Measurements from ENCODE around the gene GPR62.
A peak's percentile ranks its signal among the peaks of the same experiment; 100 is the strongest.

Gene GPR62

GRCh38 chr3:51962854-51963530 is 7.8 kb downstream of the GPR62 start:
- TF ChIP-seq, protein P1, sequence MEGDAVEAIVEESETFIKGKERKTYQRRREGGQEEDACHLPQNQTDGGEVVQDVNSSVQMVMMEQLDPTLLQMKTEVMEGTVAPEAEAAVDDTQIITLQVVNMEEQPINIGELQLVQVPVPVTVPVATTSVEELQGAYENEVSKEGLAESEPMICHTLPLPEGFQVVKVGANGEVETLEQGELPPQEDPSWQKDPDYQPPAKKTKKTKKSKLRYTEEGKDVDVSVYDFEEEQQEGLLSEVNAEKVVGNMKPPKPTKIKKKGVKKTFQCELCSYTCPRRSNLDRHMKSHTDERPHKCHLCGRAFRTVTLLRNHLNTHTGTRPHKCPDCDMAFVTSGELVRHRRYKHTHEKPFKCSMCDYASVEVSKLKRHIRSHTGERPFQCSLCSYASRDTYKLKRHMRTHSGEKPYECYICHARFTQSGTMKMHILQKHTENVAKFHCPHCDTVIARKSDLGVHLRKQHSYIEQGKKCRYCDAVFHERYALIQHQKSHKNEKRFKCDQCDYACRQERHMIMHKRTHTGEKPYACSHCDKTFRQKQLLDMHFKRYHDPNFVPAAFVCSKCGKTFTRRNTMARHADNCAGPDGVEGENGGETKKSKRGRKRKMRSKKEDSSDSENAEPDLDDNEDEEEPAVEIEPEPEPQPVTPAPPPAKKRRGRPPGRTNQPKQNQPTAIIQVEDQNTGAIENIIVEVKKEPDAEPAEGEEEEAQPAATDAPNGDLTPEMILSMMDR (IDR thresholded peaks at IDR 0.05; ENCODE audit: borderline replicate concordance, insufficient read depth, low read depth, low read length): no peak

DNA sequence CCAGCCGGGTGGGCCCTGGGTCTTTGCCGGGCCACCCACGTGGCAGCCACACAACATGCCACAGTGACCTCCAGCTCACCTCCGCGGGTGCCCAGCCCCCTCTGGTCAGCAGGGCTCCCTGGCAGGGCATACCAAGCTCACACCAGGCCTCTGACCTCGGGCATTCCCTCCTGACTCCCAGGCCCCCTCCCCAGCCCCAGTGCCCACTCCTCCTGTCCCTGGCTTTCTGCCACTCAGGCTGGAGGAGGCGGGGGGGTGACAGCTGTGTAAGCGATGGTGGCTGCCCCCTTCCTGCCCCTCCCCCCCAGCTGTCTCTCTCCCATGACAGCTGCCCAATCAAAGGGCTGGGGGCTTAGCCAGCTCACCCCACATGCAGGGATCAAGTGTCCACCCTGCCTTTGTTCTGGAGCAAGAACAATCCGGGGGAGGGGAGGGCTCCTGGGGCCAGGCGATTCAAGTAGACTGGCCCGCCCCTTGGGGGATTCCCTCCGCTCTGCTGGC is 8.8 kb downstream of the GPR62 start:
- no peak overlapping the region for H3K4me3 ChIP-seq (ENCODE audit: low read depth, low read length)
- TF ChIP-seq, protein P1 (IDR thresholded peaks at IDR 0.05; ENCODE audit: borderline replicate concordance, insufficient read depth, low read depth, low read length): no peak

More at GRCh38 chr3:51962854-51963530, 7.8 kb downstream of the GPR62 start:
- no peak overlapping the region for H3K4me3 ChIP-seq (ENCODE audit: low read depth, low read length)

- no peak overlapping the region for H3K4me3 ChIP-seq (ENCODE audit: low read depth, low read length)
- TF ChIP-seq, protein P1 (IDR thresholded peaks at IDR 0.05; ENCODE audit: borderline replicate concordance, insufficient read depth, low read depth, low read length): no peak
These were observed 9.3 kb downstream of the GPR62 start for GRCh38 chr3:51964521-51964920.

- TF ChIP-seq, protein P1 (IDR thresholded peaks at IDR 0.05; ENCODE audit: borderline replicate concordance, insufficient read depth, low read depth, low read length): no peak
- no peak overlapping the region for H3K4me3 ChIP-seq (ENCODE audit: low read depth, low read length)
These were observed 10.8 kb downstream of the GPR62 start for GRCh38 chr3:51966016-51966415.

- TF ChIP-seq, protein P1 (IDR thresholded peaks at IDR 0.05; ENCODE audit: borderline replicate concordance, insufficient read depth, low read depth, low read length): no peak
- no peak overlapping the region for H3K4me3 ChIP-seq (ENCODE audit: low read depth, low read length)
These were observed 11.3 kb downstream of the GPR62 start for GRCh38 chr3:51966486-51966885.

- H3K4me3 ChIP-seq (ENCODE audit: low read depth, low read length): peak overlapping the region; percentile 62
- TF ChIP-seq, protein P1 (IDR thresholded peaks at IDR 0.05; ENCODE audit: borderline replicate concordance, insufficient read depth, low read depth, low read length): no peak
These were observed 11.8 kb downstream of the GPR62 start for GRCh38 chr3:51966922-51967383.
